ENCODE results near the gene MBTPS2.

DNA sequence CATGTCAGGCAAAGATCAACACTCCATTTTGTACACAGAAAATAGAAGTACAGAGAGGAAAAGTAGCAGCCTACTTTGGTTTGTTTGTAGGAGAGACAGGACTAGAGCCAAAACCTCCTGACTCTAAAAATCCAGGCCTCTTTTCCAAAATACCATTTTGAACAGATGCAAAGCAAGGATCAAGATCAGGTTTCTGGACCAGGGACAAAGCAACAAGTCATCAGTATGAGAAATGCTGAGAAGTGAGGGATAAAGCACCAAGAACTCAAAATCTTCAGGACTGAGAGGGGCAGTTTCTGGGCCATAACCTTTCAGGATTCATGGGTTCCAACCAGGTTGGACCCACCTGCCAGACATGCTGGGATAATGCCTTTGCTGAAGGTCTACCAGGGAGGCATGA is 36.6 kb upstream of the MBTPS2 start:
- TF ChIP-seq, protein P1, sequence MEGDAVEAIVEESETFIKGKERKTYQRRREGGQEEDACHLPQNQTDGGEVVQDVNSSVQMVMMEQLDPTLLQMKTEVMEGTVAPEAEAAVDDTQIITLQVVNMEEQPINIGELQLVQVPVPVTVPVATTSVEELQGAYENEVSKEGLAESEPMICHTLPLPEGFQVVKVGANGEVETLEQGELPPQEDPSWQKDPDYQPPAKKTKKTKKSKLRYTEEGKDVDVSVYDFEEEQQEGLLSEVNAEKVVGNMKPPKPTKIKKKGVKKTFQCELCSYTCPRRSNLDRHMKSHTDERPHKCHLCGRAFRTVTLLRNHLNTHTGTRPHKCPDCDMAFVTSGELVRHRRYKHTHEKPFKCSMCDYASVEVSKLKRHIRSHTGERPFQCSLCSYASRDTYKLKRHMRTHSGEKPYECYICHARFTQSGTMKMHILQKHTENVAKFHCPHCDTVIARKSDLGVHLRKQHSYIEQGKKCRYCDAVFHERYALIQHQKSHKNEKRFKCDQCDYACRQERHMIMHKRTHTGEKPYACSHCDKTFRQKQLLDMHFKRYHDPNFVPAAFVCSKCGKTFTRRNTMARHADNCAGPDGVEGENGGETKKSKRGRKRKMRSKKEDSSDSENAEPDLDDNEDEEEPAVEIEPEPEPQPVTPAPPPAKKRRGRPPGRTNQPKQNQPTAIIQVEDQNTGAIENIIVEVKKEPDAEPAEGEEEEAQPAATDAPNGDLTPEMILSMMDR (IDR thresholded peaks at IDR 0.05), result no peak
- no peak for TF ChIP-seq POLR2AphosphoS5 (IDR thresholded peaks at IDR 0.05)

Measured in stomach (tissue), 4 donors.